ENCODE data around the gene CDK5.

DNA sequence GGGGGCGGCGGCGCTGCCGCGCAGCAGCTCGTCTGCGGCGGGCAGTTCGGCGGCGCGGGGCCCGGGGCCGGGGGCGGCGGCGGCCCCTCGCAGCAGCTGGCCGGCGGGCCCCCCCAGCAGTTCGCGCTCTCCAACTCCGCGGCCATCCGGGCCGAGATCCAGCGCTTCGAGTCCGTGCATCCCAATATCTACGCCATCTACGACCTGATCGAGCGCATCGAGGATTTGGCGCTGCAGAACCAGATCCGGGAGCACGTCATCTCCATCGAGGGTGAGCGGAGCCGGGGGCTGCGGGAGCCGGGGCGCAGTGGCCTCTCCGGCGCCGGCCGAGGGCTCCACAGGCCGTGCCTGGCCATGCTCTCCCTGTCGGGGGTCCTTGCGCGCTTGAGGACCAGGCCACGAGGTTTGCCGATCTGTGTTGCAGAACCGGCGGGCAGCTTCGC, 29.1 kb upstream of the CDK5 start:
- TF ChIP-seq, protein P1, sequence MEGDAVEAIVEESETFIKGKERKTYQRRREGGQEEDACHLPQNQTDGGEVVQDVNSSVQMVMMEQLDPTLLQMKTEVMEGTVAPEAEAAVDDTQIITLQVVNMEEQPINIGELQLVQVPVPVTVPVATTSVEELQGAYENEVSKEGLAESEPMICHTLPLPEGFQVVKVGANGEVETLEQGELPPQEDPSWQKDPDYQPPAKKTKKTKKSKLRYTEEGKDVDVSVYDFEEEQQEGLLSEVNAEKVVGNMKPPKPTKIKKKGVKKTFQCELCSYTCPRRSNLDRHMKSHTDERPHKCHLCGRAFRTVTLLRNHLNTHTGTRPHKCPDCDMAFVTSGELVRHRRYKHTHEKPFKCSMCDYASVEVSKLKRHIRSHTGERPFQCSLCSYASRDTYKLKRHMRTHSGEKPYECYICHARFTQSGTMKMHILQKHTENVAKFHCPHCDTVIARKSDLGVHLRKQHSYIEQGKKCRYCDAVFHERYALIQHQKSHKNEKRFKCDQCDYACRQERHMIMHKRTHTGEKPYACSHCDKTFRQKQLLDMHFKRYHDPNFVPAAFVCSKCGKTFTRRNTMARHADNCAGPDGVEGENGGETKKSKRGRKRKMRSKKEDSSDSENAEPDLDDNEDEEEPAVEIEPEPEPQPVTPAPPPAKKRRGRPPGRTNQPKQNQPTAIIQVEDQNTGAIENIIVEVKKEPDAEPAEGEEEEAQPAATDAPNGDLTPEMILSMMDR (IDR thresholded peaks at IDR 0.05): no peak
- TF ChIP-seq EZH2 (IDR thresholded peaks at IDR 0.05; ENCODE audit: borderline replicate concordance, insufficient read depth, low read depth, low read length, poor library complexity, severe bottlenecking): no peak
